Keratinocyte (primary cell): ENCODE data around the gene ITGB4.

Experiments
- EZH2 ChIP-seq: IDR thresholded peaks from one replicate; pipeline ENCODE4 v1.6.1; 2012; ENCODE audit warnings: inconsistent platforms, mild to moderate bottlenecking, low read length, moderate library complexity
- TF ChIP-seq, protein P1 (sequence below), 3 experiments: IDR thresholded peaks in 1 of 3; conservative IDR thresholded peaks in 1 of 3; optimal IDR thresholded peaks in 1 of 3; 2 replicates in 2 of 3; 3 replicates in 1 of 3; pipeline versions ENCODE3 to v1.5.1; 2011; ENCODE audit warnings: low read length in 3 of 3, mild to moderate bottlenecking in 3 of 3, moderate library complexity in 2 of 3, control low read depth in 1 of 3, inconsistent platforms in 1 of 3; ENCODE audit not compliant: insufficient read depth in 2 of 3; ENCODE audit errors: extremely low read depth in 1 of 3

DNA sequence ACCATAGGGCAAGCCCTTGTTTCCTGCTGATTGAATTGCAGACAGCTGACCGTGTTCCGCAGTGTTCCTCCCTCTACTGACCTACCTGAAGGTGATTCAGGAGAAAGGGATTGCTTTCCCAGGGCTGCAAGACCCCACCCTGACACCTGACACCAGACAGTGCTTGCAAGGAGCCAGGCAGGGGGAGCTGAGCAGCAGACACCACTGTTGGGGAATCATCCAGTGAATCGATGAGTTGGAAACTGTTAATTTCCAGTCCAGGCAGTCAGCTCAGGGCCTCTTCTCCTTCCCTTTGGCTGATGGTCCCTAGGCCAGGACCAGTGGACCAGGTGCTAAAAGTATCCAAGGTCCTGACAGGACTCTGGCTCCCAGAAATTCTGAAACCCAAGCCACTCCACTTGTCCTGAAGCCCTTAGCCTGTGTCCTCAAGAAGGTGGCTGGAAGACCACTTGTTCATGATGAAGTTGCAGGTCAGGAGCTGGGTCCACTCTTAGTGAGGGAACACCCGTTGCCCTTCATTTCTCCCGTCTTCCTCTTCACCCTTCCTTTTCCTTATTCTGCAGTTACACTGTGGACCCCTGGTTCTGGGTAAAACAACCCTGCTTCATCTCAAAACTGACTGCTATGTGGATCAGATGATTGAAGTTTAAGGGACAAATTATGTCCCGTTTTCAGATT is 53.9 kb downstream of the ITGB4 start:
- TF ChIP-seq, protein P1, sequence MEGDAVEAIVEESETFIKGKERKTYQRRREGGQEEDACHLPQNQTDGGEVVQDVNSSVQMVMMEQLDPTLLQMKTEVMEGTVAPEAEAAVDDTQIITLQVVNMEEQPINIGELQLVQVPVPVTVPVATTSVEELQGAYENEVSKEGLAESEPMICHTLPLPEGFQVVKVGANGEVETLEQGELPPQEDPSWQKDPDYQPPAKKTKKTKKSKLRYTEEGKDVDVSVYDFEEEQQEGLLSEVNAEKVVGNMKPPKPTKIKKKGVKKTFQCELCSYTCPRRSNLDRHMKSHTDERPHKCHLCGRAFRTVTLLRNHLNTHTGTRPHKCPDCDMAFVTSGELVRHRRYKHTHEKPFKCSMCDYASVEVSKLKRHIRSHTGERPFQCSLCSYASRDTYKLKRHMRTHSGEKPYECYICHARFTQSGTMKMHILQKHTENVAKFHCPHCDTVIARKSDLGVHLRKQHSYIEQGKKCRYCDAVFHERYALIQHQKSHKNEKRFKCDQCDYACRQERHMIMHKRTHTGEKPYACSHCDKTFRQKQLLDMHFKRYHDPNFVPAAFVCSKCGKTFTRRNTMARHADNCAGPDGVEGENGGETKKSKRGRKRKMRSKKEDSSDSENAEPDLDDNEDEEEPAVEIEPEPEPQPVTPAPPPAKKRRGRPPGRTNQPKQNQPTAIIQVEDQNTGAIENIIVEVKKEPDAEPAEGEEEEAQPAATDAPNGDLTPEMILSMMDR (optimal IDR thresholded peaks at IDR 0.05 in 1 of 3, IDR thresholded peaks at IDR 0.05 in 1 of 3, conservative IDR thresholded peaks at IDR 0.05 in 1 of 3; ENCODE audit: extremely low read depth in 1 of 3, insufficient read depth in 2 of 3, low read length in 3 of 3): no peak
- no peak for TF ChIP-seq EZH2
